Measurements from ENCODE around the gene RASGEF1B.

The RASGEF1B gene

GRCh38 chr4:81503586-81503985, 31.9 kb upstream of the RASGEF1B start:
- TF ChIP-seq, protein P1, sequence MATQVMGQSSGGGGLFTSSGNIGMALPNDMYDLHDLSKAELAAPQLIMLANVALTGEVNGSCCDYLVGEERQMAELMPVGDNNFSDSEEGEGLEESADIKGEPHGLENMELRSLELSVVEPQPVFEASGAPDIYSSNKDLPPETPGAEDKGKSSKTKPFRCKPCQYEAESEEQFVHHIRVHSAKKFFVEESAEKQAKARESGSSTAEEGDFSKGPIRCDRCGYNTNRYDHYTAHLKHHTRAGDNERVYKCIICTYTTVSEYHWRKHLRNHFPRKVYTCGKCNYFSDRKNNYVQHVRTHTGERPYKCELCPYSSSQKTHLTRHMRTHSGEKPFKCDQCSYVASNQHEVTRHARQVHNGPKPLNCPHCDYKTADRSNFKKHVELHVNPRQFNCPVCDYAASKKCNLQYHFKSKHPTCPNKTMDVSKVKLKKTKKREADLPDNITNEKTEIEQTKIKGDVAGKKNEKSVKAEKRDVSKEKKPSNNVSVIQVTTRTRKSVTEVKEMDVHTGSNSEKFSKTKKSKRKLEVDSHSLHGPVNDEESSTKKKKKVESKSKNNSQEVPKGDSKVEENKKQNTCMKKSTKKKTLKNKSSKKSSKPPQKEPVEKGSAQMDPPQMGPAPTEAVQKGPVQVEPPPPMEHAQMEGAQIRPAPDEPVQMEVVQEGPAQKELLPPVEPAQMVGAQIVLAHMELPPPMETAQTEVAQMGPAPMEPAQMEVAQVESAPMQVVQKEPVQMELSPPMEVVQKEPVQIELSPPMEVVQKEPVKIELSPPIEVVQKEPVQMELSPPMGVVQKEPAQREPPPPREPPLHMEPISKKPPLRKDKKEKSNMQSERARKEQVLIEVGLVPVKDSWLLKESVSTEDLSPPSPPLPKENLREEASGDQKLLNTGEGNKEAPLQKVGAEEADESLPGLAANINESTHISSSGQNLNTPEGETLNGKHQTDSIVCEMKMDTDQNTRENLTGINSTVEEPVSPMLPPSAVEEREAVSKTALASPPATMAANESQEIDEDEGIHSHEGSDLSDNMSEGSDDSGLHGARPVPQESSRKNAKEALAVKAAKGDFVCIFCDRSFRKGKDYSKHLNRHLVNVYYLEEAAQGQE (IDR thresholded peaks at IDR 0.05; ENCODE audit: insufficient read depth in 1 of 2, low read depth in 2 of 2, low read length in 2 of 2): no peak
- no peak for TF ChIP-seq TAF1 (IDR thresholded peaks at IDR 0.05; ENCODE audit: borderline replicate concordance, insufficient read depth, low read length)

DNA sequence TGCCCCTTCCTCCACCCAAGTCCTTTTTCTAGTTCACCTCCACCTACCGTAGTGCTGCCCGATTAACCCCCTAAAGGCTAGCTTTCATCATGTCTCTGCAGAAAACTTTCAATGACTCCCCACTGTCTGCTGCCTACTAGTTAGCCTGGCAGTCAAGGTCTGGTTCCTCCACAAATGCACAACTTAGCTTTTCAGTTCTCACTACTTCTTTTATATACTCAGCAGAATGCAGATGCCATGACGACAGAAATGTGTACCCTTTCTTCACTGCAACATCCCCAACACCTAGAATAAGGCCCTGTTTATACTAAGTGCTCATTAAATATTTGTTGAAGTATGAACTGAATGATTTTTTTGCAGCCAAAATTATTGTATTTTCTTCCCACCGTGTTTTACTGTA, 30.9 kb upstream of the RASGEF1B start:
- TF ChIP-seq TAF1 (IDR thresholded peaks at IDR 0.05; ENCODE audit: borderline replicate concordance, insufficient read depth, low read length): no peak
- TF ChIP-seq, protein P1 (IDR thresholded peaks at IDR 0.05; ENCODE audit: insufficient read depth in 1 of 2, low read depth in 2 of 2, low read length in 2 of 2): no peak
- no peak for TF ChIP-seq POLR2AphosphoS5 (IDR thresholded peaks at IDR 0.05; ENCODE audit: low read depth, low read length)
- no peak for TF ChIP-seq SIN3A (IDR thresholded peaks at IDR 0.05; ENCODE audit: borderline replicate concordance, insufficient read depth, low read length)
- no peak for TF ChIP-seq FOXP2 (optimal IDR thresholded peaks at IDR 0.05; ENCODE audit: borderline replicate concordance, extremely low read depth, extremely low read length, insufficient read depth)

DNA sequence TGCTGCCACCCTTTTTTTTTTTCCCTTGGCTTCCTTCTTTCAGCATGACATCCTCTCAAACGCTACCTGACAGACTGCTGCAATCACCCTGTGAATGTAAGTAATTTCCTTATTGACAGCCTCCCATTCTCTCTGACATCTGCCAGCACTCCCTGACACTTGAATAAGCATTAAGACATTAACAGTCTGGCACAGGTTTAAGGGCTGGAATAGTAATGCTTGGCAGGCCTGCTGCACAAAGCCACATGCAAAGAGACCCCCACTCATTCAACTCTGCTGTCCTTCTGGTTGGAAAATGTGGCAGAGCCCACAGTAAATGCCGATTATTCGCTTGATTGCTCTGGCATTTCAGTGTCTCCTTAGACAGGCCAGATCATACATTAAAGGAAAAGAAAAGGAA, 28.1 kb upstream of the RASGEF1B start:
- TF ChIP-seq FOXP2 (optimal IDR thresholded peaks at IDR 0.05; ENCODE audit: borderline replicate concordance, extremely low read depth, extremely low read length, insufficient read depth) (no peak), SIN3A (IDR thresholded peaks at IDR 0.05; ENCODE audit: borderline replicate concordance, insufficient read depth, low read length) (no peak), TAF1 (IDR thresholded peaks at IDR 0.05; ENCODE audit: borderline replicate concordance, insufficient read depth, low read length) (no peak), POLR2AphosphoS5 (IDR thresholded peaks at IDR 0.05; ENCODE audit: low read depth, low read length) (no peak)
- TF ChIP-seq, protein P1 (IDR thresholded peaks at IDR 0.05; ENCODE audit: insufficient read depth in 1 of 2, low read depth in 2 of 2, low read length in 2 of 2): no peak

- TF ChIP-seq POLR2AphosphoS5 (IDR thresholded peaks at IDR 0.05; ENCODE audit: low read depth, low read length): no peak
- no peak for TF ChIP-seq TAF1 (IDR thresholded peaks at IDR 0.05; ENCODE audit: borderline replicate concordance, insufficient read depth, low read length)
- TF ChIP-seq, protein P1 (IDR thresholded peaks at IDR 0.05; ENCODE audit: insufficient read depth in 1 of 2, low read depth in 2 of 2, low read length in 2 of 2): no peak
- TF ChIP-seq FOXP2 (optimal IDR thresholded peaks at IDR 0.05; ENCODE audit: borderline replicate concordance, extremely low read depth, extremely low read length, insufficient read depth): no peak
- TF ChIP-seq SIN3A (IDR thresholded peaks at IDR 0.05; ENCODE audit: borderline replicate concordance, insufficient read depth, low read length): no peak
Observed at GRCh38 chr4:81498551-81499099, 26.9 kb upstream of the RASGEF1B start.

DNA sequence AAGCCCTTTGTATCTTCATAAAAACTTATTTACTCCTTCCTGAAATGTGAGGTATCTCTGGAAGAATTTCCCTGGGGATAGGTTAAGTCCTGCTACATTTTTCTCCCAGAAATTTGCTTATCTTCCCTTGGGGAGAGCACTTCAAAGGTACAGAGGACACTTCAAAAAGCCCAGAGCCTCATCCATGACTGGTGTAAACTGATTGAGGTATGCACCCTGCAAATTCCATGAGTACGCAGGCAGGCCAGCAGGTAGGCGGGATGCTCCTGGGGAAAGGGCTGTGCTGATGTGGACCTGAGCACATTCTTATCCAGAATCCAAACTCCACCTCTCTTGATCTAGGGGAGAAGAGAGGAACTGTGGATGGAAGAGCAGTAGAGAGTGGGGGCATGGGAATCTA, 26.3 kb upstream of the RASGEF1B start:
- TF ChIP-seq TAF1 (IDR thresholded peaks at IDR 0.05; ENCODE audit: borderline replicate concordance, insufficient read depth, low read length) (no peak), POLR2AphosphoS5 (IDR thresholded peaks at IDR 0.05; ENCODE audit: low read depth, low read length) (no peak), FOXP2 (optimal IDR thresholded peaks at IDR 0.05; ENCODE audit: borderline replicate concordance, extremely low read depth, extremely low read length, insufficient read depth) (no peak), SIN3A (IDR thresholded peaks at IDR 0.05; ENCODE audit: borderline replicate concordance, insufficient read depth, low read length) (no peak)
- TF ChIP-seq, protein P1 (IDR thresholded peaks at IDR 0.05; ENCODE audit: insufficient read depth in 1 of 2, low read depth in 2 of 2, low read length in 2 of 2): no peak

Measured in PFSK-1 (cell line).